Activated CD4-positive, alpha-beta T cell treated with anti-CD3 and anti-CD28 coated beads for 4 hours (primary cell): ENCODE results near the gene OXA1L.
"Not testable (repeated sequence)": the region's sequence is repeated elsewhere in the genome, so short reads cannot be mapped to it uniquely, and the experiment has no call there.

Source experiments
- DNase-seq, 2 donors: peaks; one replicate each; pipeline ENCODE4 v3.0.0-alpha.2; 2020

The OXA1L gene

DNA sequence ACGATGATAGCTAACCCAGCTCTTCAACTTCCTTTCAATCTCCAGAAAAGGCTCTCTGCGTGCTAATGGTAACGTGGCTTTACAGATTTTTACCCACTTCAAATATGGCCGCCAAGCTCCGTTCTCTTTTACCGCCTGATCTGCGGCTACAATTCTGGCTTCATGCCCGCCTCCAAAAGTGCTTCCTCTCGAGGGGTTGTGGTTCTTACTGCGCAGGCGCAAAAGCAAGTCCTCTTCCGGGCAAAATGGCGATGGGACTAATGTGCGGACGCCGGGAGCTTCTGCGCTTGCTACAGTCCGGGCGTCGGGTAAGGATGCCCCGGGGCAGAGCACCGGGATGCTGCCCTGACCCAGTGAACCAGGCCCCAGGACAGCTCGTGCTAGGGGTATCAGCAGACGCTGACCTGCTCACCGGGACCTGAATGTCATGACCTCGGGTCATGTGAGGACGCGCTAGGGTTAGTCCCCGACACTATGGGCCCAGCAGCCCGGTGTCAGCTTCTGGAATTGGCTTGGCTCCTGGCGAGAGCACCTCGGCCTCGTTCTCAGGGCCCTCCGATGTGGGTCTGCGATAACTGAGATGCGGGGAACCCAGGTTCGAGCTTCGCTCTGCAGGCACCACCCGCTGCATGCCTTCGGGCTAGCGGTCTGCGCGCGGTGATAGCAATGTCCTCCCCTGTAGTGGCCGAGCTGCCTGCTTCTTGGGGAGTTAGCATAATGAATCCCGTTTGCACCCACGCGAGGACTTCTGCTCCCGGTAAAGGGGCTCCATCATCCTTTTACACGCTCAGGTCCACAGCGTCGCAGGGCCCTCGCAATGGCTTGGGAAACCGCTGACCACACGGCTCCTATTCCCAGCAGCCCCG is at the start of gene OXA1L:
OXA1L (plus strand) TSS at position 232 of the 866 bp plus-strand sequence; CDS start at position 246, 14 bp downstream.
- DNase-seq, result peak; percentile 94 to 97

DNA sequence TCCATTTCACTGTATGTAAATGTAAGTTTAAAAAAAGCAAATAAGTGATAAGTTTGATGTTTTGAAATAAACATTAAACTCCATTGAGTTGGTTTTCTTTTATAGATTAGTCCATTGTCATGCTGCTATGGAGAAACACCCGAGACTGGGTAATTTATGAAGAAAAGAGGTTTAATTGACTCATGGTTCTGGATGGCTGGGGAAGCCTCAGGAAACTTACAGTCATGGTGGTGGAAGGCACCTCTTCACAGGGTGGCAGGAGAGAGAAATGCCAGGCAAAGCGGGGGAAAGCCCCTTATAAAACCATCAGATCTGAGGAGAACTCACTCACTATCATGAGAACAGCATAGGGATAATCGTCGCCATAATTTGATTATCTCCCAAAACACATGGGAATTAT is 48.4 kb upstream of the OXA1L start:
- DNase-seq, result no peak

DNA sequence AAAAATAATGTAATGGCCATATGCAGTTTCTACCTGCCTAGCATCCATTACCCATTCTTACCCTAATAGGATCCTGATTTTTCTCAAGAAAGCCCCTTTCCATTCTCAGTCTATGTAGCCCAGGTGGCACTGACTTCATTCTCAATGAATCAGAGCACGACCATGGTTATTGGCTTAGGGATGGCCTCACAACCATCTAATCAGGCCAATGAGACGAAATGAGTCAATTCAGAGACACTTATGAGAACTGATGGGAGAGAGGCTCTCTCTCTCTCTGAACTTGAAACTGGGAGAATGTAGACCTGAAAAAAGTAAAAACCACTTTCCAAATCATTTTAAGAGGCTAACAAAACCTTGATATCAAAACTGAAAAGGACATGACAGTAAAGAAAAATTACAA is 45.3 kb upstream of the OXA1L start:
- DNase-seq, result no peak

DNA sequence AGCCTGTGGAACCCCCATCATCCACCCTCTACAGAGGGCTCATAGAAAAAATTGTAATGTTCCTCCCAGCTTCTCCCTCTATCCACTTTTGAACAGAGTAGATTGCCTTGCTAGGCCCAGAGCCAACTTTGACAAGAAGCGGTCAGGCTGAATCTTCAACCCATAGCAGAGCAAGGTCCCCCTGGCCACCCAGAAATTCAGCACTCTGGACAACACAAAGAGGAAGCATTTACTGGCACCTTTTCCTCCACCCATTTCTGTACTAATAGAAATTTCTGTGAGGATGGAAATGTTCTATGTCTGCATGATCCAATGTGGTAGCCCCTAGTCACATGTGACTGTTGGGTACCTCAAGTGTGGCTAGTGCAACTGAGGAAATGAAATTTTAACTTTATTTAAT is 42.7 kb upstream of the OXA1L start:
- DNase-seq, result no peak

DNA sequence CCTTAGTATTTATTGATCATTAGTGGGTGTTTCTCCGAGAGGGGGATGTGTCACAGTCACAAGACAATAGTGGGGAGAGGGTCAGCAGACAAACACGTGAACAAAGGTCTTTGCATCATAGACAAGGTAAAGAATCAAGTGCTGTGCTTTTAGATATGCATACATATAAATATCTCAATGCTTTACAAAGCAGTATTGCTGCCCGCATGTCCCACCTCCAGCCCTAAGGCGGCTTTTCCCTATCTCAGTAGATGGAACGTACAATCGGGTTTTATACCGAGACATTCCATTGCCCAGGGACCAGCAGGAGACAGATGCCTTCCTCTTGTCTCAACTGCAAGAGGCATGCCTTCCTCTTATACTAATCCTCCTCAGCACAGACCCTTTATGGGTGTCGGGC is 41.6 kb upstream of the OXA1L start:
- not testable (repeated sequence) for DNase-seq

DNA sequence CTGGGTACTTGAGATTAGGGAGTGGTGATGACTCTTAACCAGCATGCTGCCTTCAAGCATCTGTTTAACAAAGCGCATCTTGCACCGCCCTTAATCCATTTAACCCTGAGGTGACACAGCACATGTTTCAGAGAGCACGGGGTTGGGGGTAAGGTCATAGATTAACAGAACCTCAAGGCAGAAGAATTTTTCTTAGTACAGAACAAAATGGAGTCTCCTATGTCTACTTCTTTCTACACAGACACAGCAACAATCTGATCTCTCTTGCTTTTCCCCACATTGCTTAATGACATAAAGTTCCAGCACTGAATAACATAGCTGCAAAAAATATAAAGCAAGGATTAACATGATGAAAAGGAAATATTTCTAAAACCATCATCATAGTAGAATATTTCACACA is 41.1 kb upstream of the OXA1L start:
- not testable (repeated sequence) for DNase-seq

DNA sequence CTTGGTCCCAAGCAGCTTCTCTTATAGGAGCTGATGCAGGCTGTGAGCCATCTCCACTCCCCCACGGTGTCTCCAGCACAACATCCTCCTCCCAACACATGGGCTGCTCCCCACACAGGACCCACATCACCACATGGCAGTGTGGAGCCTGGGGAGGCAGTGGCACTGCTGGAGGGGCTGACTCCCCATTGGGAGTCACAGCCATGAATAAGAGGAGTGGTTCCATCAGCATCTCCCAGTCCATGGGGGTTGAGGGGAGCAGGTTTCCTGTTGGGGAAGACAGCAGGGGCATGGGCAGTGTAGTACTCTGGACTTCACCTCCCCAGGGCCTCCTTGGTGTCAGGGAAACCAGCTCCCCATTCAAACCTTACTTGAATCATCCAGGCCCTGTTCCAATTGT is 40.5 kb upstream of the OXA1L start:
- no peak for DNase-seq

DNA sequence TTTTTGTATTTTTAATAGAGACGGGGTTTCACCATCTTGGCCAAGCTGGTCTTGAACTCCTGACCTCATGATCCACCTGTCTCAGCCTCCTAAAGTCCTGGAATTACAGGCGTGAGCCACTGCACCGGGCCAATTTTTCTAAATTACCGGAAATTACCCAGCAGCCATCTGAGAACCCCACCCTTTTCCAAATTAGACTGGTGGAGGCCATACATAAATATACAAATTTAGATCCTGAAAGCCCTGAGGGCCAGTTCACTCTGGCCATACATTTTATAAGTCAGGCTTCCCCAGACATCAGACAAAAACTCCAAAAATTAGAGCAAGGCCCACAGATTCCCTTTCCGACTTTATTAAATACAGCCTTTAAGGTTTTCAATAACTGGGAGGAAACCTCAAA is 34.4 kb upstream of the OXA1L start:
- not testable (repeated sequence) for DNase-seq

DNA sequence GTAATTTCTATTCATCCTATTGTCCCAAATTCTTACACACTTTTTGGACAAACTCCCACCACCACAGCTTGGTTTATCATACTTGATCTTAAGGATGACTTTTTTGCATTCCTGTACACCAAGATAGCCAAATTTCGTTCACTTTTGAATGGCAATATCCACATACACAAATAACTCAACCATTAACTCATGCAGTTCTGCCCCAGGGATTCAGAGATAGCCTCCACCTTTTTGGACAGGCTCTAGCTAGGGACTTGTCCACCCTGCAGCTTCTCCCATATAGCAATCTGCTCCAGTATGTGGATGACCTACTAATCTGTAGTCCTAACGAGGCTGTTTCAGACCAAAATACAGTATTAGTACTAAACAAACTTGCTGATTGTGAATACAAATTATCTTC is 32.7 kb upstream of the OXA1L start:
- DNase-seq, result no peak

DNA sequence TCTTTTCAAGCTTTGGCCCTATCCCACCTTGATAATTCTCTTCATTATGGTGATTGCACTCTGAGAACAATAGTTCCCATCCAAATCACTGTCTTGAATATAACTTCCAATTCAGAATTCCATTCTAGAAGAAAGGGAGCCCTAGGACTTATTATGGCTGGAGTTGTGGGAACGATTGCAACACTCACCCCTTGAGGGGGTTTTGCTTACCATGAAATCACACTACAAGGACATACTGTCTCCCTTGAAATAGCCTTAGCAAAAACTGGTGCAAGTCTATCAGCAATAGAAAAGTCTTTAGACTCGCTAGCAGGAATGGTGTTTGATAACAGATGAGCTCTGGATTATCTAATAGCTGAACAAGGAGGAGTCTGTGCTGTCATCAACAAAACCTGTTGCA is 31.4 kb upstream of the OXA1L start:
- DNase-seq, result no peak

DNA sequence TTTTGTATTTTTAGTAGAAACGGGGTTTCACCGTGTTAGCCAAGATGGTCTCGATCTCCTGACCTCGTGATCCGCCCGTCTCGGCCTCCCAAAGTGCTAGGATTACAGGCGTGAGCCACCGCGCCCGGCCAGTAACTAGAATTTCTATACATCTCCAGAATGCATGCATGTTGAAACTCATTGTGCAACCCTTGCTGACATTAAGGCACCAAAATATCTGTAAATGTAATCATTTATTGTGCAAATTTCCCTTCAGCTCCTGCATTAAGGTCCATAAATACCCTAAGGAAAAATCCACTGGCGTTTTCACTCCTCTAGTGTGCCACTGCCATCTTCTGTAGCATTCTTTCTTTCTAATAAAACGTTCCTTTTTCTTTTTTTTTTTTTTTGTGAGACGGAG is 30.1 kb upstream of the OXA1L start:
- DNase-seq, result not testable (repeated sequence)

DNA sequence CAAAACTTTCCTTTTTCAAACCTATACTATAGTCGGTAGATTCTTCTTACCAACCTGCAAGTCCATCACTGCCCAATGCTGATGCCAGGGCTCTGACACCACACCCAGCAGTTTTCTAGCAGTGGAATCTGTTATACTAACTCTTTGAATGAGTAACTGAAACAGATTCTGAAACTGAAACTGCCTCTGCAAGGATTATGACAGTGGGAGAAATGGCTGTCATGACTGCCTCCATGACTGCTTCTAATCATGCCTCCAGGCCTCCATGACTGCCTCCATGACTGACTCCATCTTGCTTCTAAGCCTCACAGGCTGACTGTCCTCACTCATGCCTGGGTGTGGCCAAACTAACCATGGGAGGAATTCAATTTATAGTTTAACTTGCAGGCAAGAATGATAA is 29.4 kb upstream of the OXA1L start:
- no peak for DNase-seq

DNA sequence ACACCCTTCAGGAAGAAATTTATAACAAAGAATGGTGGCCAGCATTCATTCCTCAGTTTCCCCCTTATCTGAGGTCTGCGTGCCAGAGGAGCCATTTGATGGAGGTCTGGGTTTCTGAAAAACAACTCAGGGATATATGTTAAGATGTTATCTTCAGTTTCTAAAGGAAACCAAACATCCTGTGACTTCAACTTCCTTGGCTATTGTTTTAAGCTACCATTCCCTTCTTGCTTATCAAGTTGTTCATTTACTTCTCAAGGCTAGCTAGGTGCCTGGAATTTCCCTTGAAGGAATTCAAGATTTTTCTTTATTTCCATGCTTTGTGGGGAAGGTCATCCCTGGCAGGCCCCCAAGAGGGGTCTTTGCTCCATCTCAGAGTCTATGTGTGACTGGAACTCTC is 27.1 kb upstream of the OXA1L start:
- DNase-seq, result no peak

DNA sequence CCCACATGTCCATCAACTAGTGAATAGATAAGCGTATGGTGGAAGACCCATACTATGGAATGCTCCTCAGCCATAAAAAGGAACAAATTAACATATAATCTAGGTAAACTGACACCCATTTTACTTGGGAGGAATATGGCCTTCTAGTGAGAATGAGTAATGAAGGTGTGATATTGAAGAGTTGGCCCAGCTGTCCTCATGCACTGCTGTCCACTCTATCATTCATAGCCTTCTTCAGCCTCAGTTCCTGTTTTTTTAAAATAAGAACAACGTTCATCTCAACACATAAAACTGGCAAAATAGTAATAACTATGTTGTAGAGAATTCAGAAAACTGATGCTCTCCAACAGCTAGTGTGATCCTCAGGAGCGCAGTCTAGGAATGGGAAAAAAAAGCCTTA is 26.5 kb upstream of the OXA1L start:
- no peak for DNase-seq

DNA sequence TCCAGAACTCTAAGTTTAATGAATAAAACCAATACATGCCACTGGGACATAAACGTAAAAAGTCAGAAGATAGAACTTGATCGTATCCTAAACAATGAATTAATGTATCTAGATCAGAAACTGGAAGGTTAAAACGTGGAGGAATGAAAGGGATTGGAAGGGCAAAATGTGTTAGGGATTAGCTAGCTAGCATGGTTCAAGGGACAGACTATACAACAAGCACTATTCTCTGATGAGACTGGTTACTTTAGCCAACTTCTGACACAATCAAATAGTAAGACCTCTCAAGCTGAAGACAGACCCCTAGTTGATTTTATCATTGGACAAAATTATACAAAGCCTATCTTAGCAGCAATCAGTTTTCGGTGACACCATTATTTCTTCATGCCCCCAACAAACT is 18.7 kb upstream of the OXA1L start:
- DNase-seq, result no peak

DNA sequence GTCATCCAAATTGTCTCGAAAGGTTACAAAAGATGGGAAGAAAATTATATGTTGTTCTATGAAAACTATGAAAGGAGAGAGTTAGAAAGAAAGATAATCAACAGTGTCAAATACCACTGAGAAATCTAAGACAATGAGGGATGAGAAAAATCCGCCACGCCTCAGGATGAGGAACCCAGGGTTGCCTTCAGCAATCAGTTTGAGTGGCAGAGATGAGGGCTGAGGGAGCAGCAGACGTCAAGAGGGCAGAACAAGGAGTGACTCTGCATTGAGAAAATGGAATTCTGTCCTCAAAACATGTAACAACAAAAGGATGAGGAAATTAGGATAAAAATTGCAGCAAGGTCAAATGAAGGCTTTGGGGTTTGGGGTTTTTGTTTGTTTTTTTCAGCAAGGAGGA is 18.3 kb upstream of the OXA1L start:
- DNase-seq, result no peak

DNA sequence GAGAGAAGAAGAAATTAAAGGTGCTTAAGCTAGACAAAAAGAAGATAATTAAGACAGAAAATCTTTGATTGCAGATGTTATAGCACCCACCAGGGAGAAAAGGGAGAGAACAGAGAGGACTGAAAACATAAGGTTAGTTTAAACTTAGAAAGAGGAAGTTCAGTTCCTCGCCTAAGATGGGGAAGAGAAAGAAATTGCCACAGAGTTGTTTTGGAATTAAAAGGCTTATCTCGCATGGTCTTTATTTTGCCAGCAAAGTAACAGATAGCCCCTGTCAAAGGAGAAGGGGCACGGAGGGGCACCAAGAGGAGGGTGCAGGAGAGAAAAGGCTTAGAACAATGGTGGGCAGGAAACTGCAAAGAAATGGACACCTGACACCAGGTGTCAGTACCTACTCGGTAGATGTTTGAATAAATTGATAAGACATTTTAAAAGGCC is 17.8 kb upstream of the OXA1L start:
- DNase-seq, result no peak

DNA sequence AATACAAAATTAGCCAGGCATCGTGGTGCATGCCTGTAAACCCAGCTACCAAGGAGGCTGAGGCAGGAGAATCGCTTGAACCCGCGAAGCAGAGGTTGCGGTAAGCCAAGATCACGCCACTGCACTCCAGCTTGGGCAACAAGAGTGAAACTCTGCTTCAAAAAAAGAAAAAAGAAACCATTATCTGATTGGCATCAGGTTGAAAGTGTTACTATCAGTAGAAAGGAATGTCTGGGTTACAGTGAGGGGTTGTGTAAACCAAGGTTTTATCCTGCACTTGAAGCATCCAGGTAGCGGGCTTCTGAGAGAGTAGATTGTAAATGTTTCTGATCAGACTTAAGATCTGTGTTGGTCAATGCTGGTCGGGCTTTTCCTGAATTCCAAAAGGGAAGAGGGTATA is 14.1 kb upstream of the OXA1L start:
- DNase-seq, result no peak

DNA sequence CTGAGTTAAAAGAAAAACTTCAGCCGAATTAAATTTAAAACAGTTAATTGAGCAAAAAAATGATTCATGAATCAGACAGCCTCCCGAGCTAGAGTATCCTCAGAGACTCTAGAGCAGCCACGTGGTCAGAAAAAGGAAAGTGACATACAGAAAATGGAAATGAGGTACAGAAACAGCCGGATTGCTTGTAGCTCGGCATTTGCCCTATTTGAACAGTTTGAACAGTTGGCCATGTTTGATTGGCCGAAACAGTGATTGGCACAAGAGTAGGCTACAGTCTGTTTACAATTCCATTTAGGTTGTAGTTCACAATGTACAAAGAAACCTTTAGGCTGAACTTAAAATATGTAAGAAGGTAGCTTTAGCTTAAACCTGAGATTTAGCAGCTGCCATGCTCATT is 12.9 kb upstream of the OXA1L start:
- no peak for DNase-seq

DNA sequence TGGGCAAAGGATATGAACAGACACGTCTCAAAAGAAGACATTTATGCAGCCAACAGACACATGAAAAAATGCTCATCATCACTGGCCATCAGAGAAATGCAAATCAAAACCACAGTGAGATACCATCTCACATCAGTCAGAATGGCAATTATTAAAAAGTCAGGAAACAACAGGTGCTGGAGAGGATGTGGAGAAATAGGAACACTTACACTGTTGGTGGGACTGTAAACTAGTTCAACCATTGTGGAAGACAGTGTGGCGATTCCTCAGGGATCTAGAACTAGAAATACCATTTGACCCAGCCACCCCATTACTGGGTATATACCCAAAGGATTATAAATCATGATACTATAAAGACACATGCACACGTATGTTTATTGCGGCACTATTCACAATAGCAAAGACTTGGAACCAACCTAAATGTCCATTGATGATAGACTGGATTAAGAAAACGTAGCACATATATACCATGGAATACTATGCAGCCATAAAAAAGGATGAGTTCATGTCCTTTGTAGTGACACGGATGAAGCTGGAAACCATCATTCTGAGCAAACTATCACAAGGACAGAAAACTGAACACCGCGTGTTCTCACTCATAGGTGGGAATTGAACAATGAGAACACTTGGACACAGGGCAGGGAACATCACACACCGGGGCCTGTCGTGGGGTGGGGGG is 8.4 kb upstream of the OXA1L start:
- not testable (repeated sequence) for DNase-seq

DNA sequence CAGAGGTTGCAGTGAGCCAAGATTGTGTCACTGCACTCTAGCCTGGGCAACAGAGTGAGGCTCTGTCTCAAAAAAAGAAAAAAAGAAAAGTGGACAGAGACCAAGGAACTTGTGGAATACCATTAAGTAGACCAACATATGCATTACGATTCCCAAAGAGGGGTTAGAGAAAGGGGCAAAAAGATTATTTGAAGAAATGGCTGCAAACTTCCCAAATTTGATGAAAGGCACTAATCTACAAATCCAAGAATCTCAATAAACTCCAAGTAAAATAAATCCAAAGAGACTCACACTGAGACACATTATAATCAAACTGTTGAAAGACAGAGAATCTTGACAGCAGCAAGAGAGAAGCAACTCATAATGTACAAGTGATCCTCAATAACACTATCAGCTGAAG is 4.8 kb upstream of the OXA1L start:
- DNase-seq, result no peak

DNA sequence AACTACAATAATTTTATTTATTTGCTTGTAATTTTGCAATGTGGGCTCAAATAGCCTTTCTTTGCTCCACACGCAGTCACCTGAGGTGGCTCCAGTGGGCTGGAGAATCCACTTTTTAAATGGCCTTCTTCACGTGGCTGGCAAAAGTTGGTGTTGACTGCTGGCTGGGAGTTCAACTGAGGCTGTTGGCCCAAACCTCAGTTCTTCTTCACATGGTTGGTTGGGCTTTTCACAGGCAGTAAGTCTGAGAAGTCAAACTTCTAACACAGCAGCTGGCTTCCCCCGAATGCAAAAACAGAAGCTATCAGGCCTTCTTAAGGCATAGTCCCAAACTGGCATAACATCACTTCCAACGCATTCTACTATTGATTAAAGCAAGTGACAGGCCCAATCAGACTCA is 2.1 kb upstream of the OXA1L start:
- no peak for DNase-seq

DNA sequence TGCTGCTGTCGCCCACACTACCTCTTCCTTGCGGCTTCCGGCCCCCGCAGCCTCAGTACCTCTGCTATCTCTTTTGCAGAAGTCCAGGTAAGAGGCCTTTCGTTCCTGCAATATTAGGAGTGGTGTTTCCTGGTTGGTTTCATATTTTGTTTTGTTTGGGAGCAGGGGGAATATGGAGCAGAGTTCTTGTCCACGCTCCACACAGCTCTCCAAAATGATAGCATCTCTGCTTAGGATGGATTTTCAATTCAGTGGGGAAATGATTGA is 768 bp downstream of the OXA1L start:
- DNase-seq, result no peak

DNA sequence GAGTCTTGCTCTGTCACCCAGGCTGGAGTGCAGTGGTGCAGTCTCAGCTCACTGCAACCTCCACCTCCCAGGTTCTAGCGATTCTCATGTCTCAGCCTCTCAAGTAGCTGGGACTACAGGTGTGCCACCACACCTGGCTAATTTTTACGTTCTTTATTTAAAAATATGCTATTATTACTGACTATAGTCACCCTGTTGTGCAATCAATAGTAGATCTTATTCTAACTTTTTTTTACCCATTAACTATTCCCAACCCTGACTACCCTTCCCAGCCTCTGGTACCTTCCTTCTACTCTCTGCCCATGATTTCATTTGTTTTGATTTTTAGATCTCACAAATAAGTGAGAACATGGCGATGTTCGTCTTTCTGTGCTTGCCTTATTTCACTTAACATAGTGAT is 2.5 kb downstream of the OXA1L start:
- DNase-seq, result no peak

DNA sequence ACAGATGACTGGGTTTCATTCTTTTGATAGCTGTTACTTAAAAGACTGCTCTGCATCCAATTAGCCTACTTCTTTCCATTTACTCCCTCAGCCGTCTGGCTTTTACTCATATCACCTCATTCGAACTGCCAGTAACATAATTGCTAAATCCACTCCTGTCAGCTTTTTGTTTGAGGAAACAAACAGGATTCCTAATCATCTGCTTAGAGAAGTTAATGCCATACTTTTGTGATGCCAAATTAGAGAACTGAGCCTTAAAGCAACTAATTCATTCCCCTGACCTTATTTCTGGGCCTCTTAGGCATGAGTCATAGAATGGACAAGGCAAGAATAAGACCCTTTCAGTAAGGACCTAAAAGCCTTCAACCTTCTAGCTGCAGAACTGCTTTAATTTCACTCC is 2.9 kb downstream of the OXA1L start:
- DNase-seq, result no peak
